ENCODE results near the gene COX6B2. TPM values are rescaled to one million over a fixed set of nuclear protein-coding genes. Genes with fewer than 3 reads are reported as not detected.

The COX6B2 gene
- total and polyA plus RNA-seq, 4 experiments from 2014 or later = 0.38 TPM; not detected in 3

GRCh38 chr19:55373306-55373992 is 18.9 kb upstream of the COX6B2 start:
- H3K27ac Mint-ChIP-seq = no peak overlapping the region
- H3K27me3 Mint-ChIP-seq = peaks cover 26 to 28% of the 10 kb centered on the region in 2 donors
- H3K4me3 Mint-ChIP-seq = no peak overlapping the region

GRCh38 chr19:55372316-55373081 is 18.0 kb upstream of the COX6B2 start:
- Histone ChIP-seq H3K9me3 (ENCODE audit: control insufficient read depth in 1 of 2, low read length in 2 of 2) (no peaks in the 10 kb centered on the region), H3K36me3 (ENCODE audit: insufficient read depth, low read length) (no peaks in the 10 kb centered on the region), H3K4me3 (ENCODE audit: low read length in 2 of 2) (no peak overlapping the region), H3K27me3 (ENCODE audit: insufficient read depth, low read length) (peaks cover 23% of the 10 kb centered on the region), H3K4me1 (ENCODE audit: insufficient read depth, low read length) (peaks cover 7% of the 10 kb centered on the region), H3K27ac (ENCODE audit: low read depth, low read length) (no peak overlapping the region)
- Mint-ChIP-seq H3K4me3 (no peak overlapping the region), H3K9me3 (peaks cover 0 to 4% (median 0%) of the 10 kb centered on the region in 8 donors), H3K36me3 (no peaks in the 10 kb centered on the region), H3K27me3 (peaks cover 28 to 33% of the 10 kb centered on the region in 2 donors), H3K4me1 (peaks cover 6 to 13% (median 9%) of the 10 kb centered on the region in 4 donors), H3K27ac (no peak overlapping the region)
- DNase-seq = no peak
- CTCF ChIA-PET (ENCODE audit: partially characterized antibody) = no interaction called here
- POLR2A ChIA-PET (ENCODE audit: partially characterized antibody) = interaction anchor here (2.5 kb wide), 1 partner anchor 34 kb away, joined by 8 read pairs; the partner anchor contains the start of gene KMT5C
- intact Hi-C loops (cut with micrococcal nuclease) = no loop called here

More at GRCh38 chr19:55373306-55373992, 18.9 kb upstream of the COX6B2 start:
- ChIA-PET CTCF (ENCODE audit: partially characterized antibody) (no interaction called here), POLR2A (ENCODE audit: partially characterized antibody) (interaction anchor here (2.5 kb wide), 1 partner anchor 35 kb away, joined by 8 read pairs; the partner anchor contains the start of gene KMT5C)
- Histone ChIP-seq H3K4me1 (ENCODE audit: insufficient read depth, low read length) (peaks cover 7% of the 10 kb centered on the region), H3K27ac (ENCODE audit: low read depth, low read length) (no peak overlapping the region), H3K36me3 (ENCODE audit: insufficient read depth, low read length) (no peaks in the 10 kb centered on the region), H3K27me3 (ENCODE audit: insufficient read depth, low read length) (peaks cover 22% of the 10 kb centered on the region), H3K4me3 (ENCODE audit: low read length in 2 of 2) (no peak overlapping the region), H3K9me3 (ENCODE audit: control insufficient read depth in 1 of 2, low read length in 2 of 2) (no peaks in the 10 kb centered on the region)
- Mint-ChIP-seq H3K9me3 (peaks cover 0 to 4% (median 0%) of the 10 kb centered on the region in 8 donors), H3K36me3 (no peaks in the 10 kb centered on the region), H3K4me1 (peaks cover 6 to 13% (median 9%) of the 10 kb centered on the region in 4 donors)
- DNase-seq = peak in 1 of 5 donors; percentile 28
- intact Hi-C loops (cut with micrococcal nuclease) = no loop called here

GRCh38 chr19:55370305-55370988 is 15.9 kb upstream of the COX6B2 start, which contains the start of gene IL11:
Gene IL11 (minus strand): TSS chr19:55370463. CDS start chr19:55370310, 153 bp downstream.
- peaks cover 0 to 4% (median 0%) of the 10 kb centered on the region in 8 donors for H3K9me3 Mint-ChIP-seq
- Histone ChIP-seq H3K27ac (ENCODE audit: low read depth, low read length) (no peak within 1 kb of the TSS), H3K4me3 (ENCODE audit: low read length in 2 of 2) (no peak within 1 kb of the TSS), H3K36me3 (ENCODE audit: insufficient read depth, low read length) (no peaks in the 10 kb centered on the region), H3K4me1 (ENCODE audit: insufficient read depth, low read length) (peaks cover 7% of the 10 kb centered on the region), H3K9me3 (ENCODE audit: control insufficient read depth in 1 of 2, low read length in 2 of 2) (no peaks in the 10 kb centered on the region), H3K27me3 (ENCODE audit: insufficient read depth, low read length) (peaks cover 23% of the 10 kb centered on the region)
- H3K36me3 Mint-ChIP-seq = no peaks in the 10 kb centered on the region
- peaks cover 29 to 37% of the 10 kb centered on the region in 2 donors for H3K27me3 Mint-ChIP-seq
- H3K4me3 Mint-ChIP-seq = peak within 1 kb of the TSS; percentile 60 to 85 (median 75)
- DNase-seq = no peak
- ChIA-PET CTCF (ENCODE audit: partially characterized antibody) (no interaction called here), POLR2A (ENCODE audit: partially characterized antibody) (interaction anchor here (1.8 kb wide), 1 partner anchor 13 kb away, joined by 5 read pairs; the partner anchor contains the start of gene TMEM238)
- H3K27ac Mint-ChIP-seq = peak within 1 kb of the TSS in 2 of 7 donors; percentile 9 to 57
- peaks cover 6 to 13% (median 9%) of the 10 kb centered on the region in 4 donors for H3K4me1 Mint-ChIP-seq
- intact Hi-C loops (cut with micrococcal nuclease) = no loop called here

- H3K27me3 Mint-ChIP-seq = peaks cover 29 to 37% of the 10 kb centered on the region in 2 donors
- peak in 2 of 5 donors; percentile 26 to 32 for DNase-seq
Observed at GRCh38 chr19:55369653-55370304, 15.3 kb upstream of the COX6B2 start.

GRCh38 chr19:55368701-55369563 is 14.4 kb upstream of the COX6B2 start:
- Mint-ChIP-seq H3K36me3 (no peaks in the 10 kb centered on the region), H3K27me3 (peaks cover 28 to 37% of the 10 kb centered on the region in 2 donors), H3K4me1 (peaks cover 6 to 13% (median 9%) of the 10 kb centered on the region in 4 donors), H3K9me3 (peaks cover 0 to 4% (median 0%) of the 10 kb centered on the region in 8 donors), H3K4me3 (peak overlapping the region in 1 of 8 donors; percentile 31), H3K27ac (no peak overlapping the region)
- ChIA-PET CTCF (ENCODE audit: partially characterized antibody) (no interaction called here), POLR2A (ENCODE audit: partially characterized antibody) (interaction anchor here (1.1 to 1.8 kb wide), 2 partner anchors 15 kb away, joined by 4 to 5 read pairs; partner anchors contain the start of gene TMEM238)
- H3K36me3 ChIP-seq (ENCODE audit: insufficient read depth, low read length) = no peaks in the 10 kb centered on the region
- no peaks in the 10 kb centered on the region for H3K9me3 ChIP-seq (ENCODE audit: control insufficient read depth in 1 of 2, low read length in 2 of 2)
- intact Hi-C loops (cut with micrococcal nuclease) = no loop called here
- H3K27me3 ChIP-seq (ENCODE audit: insufficient read depth, low read length) = peaks cover 23% of the 10 kb centered on the region
- no peak overlapping the region for H3K27ac ChIP-seq (ENCODE audit: low read depth, low read length)
- H3K4me1 ChIP-seq (ENCODE audit: insufficient read depth, low read length) = peaks cover 7% of the 10 kb centered on the region
- H3K4me3 ChIP-seq (ENCODE audit: low read length in 2 of 2) = no peak overlapping the region
- no peak for DNase-seq

More at GRCh38 chr19:55369653-55370304, 15.3 kb upstream of the COX6B2 start:
- H3K4me1 ChIP-seq (ENCODE audit: insufficient read depth, low read length) = peaks cover 7% of the 10 kb centered on the region
- H3K27me3 ChIP-seq (ENCODE audit: insufficient read depth, low read length) = peaks cover 23% of the 10 kb centered on the region
- no peak overlapping the region for H3K4me3 ChIP-seq (ENCODE audit: low read length in 2 of 2)
- Mint-ChIP-seq H3K4me1 (peaks cover 6 to 13% (median 9%) of the 10 kb centered on the region in 4 donors), H3K36me3 (no peaks in the 10 kb centered on the region), H3K27ac (peak overlapping the region in 1 of 7 donors; percentile 57), H3K4me3 (peak overlapping the region; percentile 60 to 85 (median 75)), H3K9me3 (peaks cover 0 to 4% (median 0%) of the 10 kb centered on the region in 8 donors)
- intact Hi-C loops (cut with micrococcal nuclease) = no loop called here
- no peaks in the 10 kb centered on the region for H3K36me3 ChIP-seq (ENCODE audit: insufficient read depth, low read length)
- no peaks in the 10 kb centered on the region for H3K9me3 ChIP-seq (ENCODE audit: control insufficient read depth in 1 of 2, low read length in 2 of 2)
- POLR2A ChIA-PET (ENCODE audit: partially characterized antibody) = interaction anchor here (1.8 kb wide), 1 partner anchor 14 kb away, joined by 5 read pairs; the partner anchor contains the start of gene TMEM238
- CTCF ChIA-PET (ENCODE audit: partially characterized antibody) = no interaction called here
- no peak overlapping the region for H3K27ac ChIP-seq (ENCODE audit: low read depth, low read length)

GRCh38 chr19:55368106-55368505 is 13.6 kb upstream of the COX6B2 start:
- intact Hi-C loops (cut with micrococcal nuclease) = no loop called here
- peaks cover 23% of the 10 kb centered on the region for H3K27me3 ChIP-seq (ENCODE audit: insufficient read depth, low read length)
- Mint-ChIP-seq H3K36me3 (no peaks in the 10 kb centered on the region), H3K9me3 (peaks cover 0 to 4% (median 0%) of the 10 kb centered on the region in 8 donors), H3K4me3 (peak overlapping the region in 1 of 8 donors; percentile 26), H3K27ac (no peak overlapping the region), H3K27me3 (peaks cover 25 to 32% of the 10 kb centered on the region in 2 donors), H3K4me1 (peaks cover 4 to 8% (median 6%) of the 10 kb centered on the region in 4 donors)
- no peaks in the 10 kb centered on the region for H3K9me3 ChIP-seq (ENCODE audit: control insufficient read depth in 1 of 2, low read length in 2 of 2)
- no peak for DNase-seq
- H3K27ac ChIP-seq (ENCODE audit: low read depth, low read length) = no peak overlapping the region
- H3K4me3 ChIP-seq (ENCODE audit: low read length in 2 of 2) = no peak overlapping the region
- no peaks in the 10 kb centered on the region for H3K36me3 ChIP-seq (ENCODE audit: insufficient read depth, low read length)
- ChIA-PET POLR2A (ENCODE audit: partially characterized antibody) (interaction anchor here (1.1 kb wide), 1 partner anchor 16 kb away, joined by 4 read pairs; the partner anchor contains the start of gene TMEM238), CTCF (ENCODE audit: partially characterized antibody) (no interaction called here)
- peaks cover 7% of the 10 kb centered on the region for H3K4me1 ChIP-seq (ENCODE audit: insufficient read depth, low read length)
